Activated CD4-positive, CD25-positive, alpha-beta regulatory T cell (primary cell): Measurements from ENCODE around the gene STXBP5.

Source experiments
- DNase-seq, 4 experiments: peaks; one replicate each; lab custom pipeline; 2025; lab: John Stamatoyannopoulos, UW

Gene STXBP5

DNA sequence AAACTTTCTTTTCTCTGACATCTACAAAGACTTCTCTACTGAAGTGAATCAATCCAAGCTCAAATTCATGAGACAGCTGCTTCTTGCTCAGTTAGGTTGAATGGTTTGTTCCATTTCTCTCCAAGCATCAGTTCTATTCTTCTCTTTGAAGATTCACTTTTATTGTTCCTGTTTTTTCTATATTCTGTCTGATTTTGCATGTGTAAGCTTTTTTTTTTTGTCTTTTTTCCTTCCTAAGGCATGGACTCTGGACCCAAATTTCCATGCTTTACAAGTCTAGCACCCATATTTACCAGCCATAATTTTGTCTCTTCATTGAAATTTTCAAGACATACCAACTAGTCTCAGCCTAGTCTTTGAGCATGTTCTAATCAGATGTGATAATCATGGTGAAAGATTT lies 25.9 kb upstream of the STXBP5 start:
- no peak for DNase-seq

GRCh38 chr6:147179809-147180208 lies 24.4 kb upstream of the STXBP5 start:
- DNase-seq: no peak

GRCh38 chr6:147180926-147181325 lies 23.3 kb upstream of the STXBP5 start:
- DNase-seq: no peak

DNA sequence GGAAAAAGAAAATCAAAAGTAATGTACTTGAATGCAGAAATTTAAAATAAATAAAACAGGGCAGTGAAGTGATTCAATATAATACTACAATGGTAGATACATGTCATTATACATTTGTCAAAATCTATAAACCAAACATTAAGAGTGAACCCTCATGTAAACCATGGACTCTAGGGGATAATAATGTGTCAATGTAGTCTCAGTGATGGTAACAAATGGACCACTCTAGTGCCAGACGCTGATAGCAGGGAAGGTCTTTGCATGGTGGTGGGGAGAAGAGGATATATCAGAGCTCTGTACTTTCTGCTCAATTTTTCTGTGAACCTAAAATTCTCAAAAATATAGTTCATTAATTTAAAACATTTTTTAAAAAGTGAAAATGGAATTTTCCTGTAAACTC lies 19.8 kb upstream of the STXBP5 start:
- no peak for DNase-seq

GRCh38 chr6:147185216-147185615 lies 19.0 kb upstream of the STXBP5 start:
- no peak for DNase-seq

DNA sequence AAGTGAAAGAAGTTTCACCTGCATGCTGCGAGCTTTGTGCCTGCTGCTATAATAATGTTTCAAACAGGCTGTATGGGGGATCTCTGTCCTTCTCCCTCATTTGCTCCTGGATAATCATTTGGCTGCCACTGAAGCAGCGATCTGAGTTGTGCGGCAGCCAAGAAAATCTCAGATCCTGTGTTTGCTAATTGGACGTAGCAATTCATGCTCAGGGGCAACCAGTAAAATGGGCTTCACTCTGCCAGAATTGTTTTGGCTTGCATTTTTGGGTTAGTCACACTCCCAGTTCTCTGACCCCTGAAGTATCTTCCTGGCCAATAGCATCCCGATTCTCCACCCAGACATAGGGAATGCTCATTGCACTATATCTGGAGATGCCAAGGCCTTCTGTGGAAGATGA lies 13.7 kb upstream of the STXBP5 start:
- DNase-seq: no peak

GRCh38 chr6:147192278-147192911 lies 11.8 kb upstream of the STXBP5 start:
- no peak for DNase-seq

DNA sequence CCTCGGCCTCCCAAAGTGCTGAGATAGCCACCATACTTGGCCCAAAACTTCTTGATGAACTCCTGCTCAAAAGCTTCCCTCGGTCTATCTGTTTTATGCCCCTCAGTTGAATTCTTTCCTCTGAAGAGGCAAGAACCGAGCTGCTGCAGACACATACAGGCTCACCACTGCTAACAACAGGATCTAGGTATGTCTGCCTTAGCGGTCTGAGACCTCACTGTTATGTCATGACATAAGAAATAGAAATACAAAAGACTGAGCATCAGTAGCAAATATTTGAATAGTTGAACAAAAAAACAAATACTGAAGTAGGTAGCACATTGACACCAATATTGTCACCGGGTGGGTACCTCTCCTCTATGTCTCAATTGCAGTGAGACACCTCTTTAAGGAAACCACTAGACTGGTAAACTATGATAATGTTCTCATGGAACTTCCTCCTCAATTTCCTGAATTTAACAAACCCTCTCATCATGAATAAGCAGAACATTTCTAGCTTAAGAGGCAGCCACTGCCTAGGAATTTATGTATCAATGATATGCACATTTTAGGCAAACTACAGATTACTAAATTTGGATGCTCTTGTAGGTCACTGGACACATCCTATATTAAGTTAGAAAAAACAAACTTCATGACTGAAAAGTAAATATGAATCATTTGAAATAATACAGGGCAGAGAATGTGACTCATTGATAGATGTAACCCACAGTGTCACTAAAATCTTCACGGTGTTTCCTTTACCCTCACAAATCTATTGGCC lies 9.4 kb upstream of the STXBP5 start:
- DNase-seq: no peak

DNA sequence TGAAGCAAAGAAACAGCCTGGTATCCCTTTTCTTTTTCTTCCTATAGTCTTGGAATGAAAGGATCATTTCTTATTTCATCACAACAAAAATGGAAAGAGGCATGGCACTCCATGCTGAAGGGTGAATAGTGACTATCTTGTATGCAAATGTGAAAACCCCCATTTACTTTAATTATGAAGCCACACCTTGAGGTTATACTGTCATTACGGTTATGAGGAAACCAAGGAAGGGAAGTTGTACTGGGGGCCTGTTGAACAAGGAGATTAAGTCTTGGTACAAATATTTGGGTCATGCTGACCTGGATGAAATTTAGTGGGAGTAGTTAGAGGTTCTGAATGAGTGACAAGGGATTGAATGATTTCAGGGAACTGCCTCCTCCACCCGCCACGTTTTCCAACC lies 8.7 kb upstream of the STXBP5 start:
- no peak for DNase-seq

GRCh38 chr6:147195987-147196386 lies 8.2 kb upstream of the STXBP5 start:
- no peak for DNase-seq

DNA sequence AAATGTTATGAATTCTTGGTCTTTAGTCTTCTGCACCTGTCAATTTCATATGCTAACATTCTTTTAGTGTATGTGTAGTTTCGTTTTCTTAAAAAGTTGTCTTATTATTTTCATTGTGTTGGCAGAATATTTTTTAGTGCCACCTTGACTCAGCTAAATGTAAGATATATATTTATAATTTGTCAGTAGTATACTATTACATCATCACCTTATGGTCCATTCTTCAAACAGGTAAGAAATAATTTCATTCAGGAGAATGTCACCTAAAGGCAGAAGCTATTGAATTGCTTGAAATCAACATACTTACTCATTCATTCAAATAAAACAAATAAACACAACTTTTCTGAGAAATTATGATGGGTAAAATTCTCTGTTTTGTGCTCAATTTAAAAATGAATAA lies 3.5 kb upstream of the STXBP5 start:
- DNase-seq: no peak

DNA sequence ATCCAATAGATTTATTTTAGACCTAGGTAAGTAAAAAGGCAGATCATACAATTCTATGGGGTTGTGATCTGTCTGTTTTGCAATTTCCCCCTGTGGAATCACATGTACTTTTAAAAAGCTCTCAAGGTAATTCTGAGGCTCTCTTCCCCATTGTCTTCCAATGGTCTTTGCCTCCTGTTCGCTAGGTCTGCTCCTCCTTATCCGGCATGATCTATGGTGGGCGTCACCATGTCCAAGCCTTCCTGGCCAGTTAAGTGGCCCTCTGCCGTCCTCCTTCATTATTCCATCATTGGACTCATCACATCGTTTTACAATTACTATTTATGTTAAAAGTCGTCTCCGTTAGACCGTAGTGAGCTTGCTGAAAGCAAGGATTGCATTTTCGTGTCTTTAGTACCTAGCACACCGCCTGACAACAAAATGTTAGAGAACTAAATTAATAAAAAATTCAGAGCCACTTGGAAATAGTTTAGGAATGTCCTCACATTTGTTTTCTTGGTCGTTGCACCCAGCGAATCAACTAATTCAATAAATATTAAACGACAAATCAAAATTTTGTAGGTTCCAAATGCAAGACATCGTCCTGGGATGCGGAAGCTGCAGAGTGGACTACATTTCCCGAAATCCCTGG lies 2.2 kb upstream of the STXBP5 start:
- DNase-seq: no peak

DNA sequence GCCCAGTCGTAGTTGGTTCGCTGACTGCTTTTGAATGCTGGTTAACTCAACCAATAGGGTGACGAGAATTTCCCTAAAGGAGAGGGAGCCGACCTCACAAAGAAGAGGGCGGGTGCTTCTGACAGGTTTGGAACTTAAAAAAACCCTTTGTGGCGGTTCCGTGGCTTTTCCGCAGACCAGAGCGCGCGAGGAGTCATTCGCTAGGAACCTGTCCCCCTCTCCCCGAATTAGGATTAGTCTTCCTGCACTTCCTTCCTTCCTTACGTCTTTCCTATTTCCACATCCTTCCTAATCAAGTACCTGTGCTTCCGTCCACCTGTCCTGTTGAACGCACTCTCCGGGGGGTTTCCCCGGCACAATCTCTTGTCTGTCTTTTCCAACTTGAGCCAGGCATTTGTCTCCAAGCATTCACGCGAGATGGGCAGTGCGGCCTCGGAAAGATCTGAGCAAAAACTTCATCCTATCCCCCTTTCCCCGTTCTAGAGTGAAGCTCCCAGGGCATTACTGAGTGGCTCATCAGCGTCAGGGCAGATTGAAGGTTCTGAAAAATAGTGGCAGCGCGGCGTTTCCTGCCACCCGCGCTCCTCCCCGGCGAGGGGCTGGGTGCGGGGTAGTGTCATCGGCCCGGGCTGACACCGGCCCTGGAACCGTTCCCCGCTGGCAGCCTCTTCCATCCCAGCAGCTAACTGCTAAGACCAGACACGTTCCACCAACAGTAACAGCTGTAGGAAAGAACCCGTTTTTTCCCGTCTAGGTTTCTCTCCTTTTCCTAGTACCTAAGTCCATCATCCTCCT lies 1.5 kb upstream of the STXBP5 start:
- DNase-seq: peak; percentile 31 to 62 (median 52)

DNA sequence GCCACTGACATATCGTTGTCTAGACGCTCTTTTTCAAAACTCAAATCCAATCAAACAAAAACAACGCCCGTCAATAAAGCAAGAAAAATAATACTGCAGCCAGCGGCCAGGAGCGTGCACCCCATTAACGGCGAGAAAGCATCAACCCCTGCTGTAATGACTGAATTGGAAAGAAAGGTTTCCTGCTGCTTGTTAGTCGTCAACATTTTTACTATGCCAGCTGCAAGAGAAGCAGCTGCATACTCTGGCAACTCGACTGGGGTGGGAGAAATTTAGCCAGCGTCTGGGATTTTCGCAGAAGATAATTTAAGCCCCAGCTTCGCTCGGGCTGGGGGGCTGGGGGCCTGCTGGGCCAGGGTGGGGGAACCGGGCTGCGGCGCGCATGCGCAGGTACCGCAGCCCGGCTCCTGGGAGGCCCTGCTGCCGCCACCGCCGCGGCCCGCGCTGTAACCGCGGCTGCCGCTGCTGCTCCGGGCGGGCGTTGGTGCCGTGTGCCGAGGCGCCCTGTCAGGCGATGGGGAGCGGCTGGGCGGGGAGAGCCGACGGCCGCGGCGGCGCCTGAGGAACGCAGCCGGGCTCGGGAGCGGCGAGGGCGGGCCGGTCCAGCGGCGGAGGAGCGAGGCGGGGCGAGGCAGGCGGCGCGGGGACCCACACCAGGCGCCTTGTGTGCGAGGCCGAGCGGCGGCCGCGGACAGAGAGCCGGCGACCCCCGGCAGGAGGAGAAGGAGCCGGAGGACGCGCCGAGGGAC lies 732 bp upstream of the STXBP5 start:
- peak; percentile 21 to 55 (median 42) for DNase-seq

DNA sequence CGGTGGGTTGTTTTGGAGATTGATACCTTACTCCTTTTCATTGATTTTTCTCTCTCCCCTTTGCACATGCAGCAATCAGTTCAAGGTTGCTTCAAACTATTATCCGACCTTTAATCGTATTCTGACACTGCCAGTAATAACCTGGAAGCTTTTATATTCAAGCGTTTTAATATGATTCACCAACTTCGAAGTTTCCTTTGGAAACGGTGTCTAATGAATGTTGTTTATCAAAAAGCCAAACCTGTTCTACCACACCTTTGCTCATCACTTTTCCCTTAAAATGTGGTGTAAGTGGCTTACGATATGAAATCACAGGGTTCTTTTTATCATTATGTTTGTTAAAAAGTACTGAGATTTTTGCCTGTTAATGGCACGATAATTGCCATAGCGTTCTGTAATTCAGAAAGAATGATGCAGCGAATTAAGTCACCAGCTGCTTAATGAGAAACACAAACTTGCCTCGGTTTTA lies 660 bp downstream of the STXBP5 start:
- DNase-seq: no peak

- DNase-seq: no peak
Observed at GRCh38 chr6:147205690-147206600, 1.7 kb downstream of the STXBP5 start.

DNA sequence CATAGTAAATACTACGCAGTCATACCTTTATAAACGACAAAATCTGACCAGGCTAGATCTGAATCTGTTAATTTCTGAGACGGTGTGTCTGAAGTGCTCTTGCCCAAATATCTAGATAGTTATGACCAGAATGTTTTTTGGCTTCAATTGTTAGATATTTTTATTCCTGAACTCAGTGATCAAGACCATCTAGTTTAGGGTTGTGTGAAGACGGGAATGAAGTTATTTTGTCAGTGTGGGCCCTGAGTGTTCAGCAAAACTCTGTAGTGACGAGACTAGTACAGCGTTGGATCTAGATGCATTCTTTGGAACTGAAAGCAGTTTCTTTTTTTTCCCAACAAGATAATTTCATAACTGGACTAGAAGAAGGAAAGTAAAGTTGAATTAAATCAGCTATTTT lies 3.1 kb downstream of the STXBP5 start:
- DNase-seq: no peak

GRCh38 chr6:147207837-147208754 lies 3.9 kb downstream of the STXBP5 start:
- DNase-seq: no peak

DNA sequence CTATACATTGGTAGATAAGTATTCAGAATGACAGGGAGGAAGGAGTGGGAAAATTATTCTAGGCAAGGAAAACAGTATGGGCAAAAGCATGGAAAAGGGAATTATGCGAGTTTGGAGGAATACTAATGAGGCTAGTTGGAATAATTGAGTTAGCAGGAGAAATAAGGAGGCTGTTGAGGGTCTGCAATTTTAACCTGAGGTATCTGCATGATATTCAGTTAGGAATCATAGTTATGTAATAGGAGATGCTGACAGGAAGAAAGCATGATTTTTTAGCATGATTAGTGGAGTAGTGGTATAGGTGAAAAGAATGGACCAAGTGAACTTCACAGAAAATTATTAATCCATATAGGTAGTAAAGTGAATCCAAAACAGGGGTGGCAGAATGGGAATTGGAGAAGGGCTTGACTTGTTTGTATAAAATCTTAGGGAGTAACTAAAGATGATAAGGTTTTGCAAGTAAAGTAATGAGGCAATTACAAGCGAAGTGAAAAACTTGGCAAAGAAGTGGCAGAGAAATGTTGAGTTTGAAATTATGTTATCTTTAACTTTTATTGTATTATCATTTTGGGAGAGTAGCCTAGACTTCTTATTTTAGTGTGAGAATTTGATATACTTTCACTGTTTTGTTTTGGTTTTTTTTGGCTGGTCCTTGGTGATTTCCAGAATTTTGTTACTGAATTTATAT lies 5.7 kb downstream of the STXBP5 start:
- no peak for DNase-seq
